Stimulated activated effector memory CD8-positive, alpha-beta T cell treated with anti-CD3 and anti-CD28 coated beads, Interleukin-12 subunit alpha, Interleukin-12 subunit beta, amount 100 ng/mL, for 72 hours (primary cell): ENCODE measurements around the gene BTF3.
"Not testable (repeated sequence)": the region's sequence is repeated elsewhere in the genome, so short reads cannot be mapped to it uniquely, and the experiment has no call there.

Experiments
- ATAC-seq: fragments of 150-1000 bp; cut with Tn5 transposase; 2 replicates; pipeline ENCODE4 v1.10.0; 2021
- DNase-seq, 2 donors: peaks; one replicate each; pipeline ENCODE4 v3.0.0; 2021 to 2022; ENCODE audit warnings: low spot score in 2 of 2
- H3K27ac Mint-ChIP-seq: one replicate; pipeline ENCODE4 v1.8.0; 2022; ENCODE audit warnings: mild to moderate bottlenecking, mixed read lengths
- H3K36me3 Mint-ChIP-seq: one replicate; pipeline ENCODE4 v1.8.0; 2022; ENCODE audit warnings: mild to moderate bottlenecking, mixed read lengths
- H3K4me1 Mint-ChIP-seq: one replicate; pipeline ENCODE4 v1.8.0; 2022; ENCODE audit warnings: mixed read lengths
- H3K4me3 Mint-ChIP-seq: one replicate; pipeline ENCODE4 v1.8.0; 2022; ENCODE audit warnings: mild to moderate bottlenecking, mixed read lengths
- H3K9me3 Mint-ChIP-seq: one replicate; pipeline ENCODE4 v1.8.0; 2022; ENCODE audit warnings: mixed read lengths

The BTF3 gene

GRCh38 chr5:73498057-73498992 is at the start of gene BTF3:
Gene BTF3 (plus strand): TSS chr5:73498442. CDS start chr5:73498668, 226 bp downstream.
- Mint-ChIP-seq H3K4me3 (peak within 1 kb of the TSS; percentile 97), H3K4me1 (peaks cover 32% of the 10 kb centered on the region), H3K36me3 (peaks cover 58% of the 10 kb centered on the region), H3K27ac (peak within 1 kb of the TSS; percentile 100), H3K9me3 (no peaks in the 10 kb centered on the region)
- ATAC-seq (peak; percentile 98), DNase-seq (peak; percentile 76 to 95)

- peak within 1 kb of the TSS; percentile 17 for H3K27ac Mint-ChIP-seq
- DNase-seq (peak; percentile 43 to 81), ATAC-seq (peak; percentile 86)
- peaks cover 19% of the 10 kb centered on the region for H3K36me3 Mint-ChIP-seq
- H3K9me3 Mint-ChIP-seq, result no peaks in the 10 kb centered on the region
- H3K4me1 Mint-ChIP-seq, result peaks cover 15% of the 10 kb centered on the region
- H3K4me3 Mint-ChIP-seq, result peak within 1 kb of the TSS; percentile 75
Measured at GRCh38 chr5:73448463-73449136, 49.6 kb upstream of the BTF3 start, which contains the start of gene FOXD1. Gene FOXD1 (minus strand): TSS chr5:73448777. CDS start chr5:73448362, 415 bp downstream.

GRCh38 chr5:73450137-73450536 is 48.1 kb upstream of the BTF3 start:
- no peak overlapping the region for H3K27ac Mint-ChIP-seq
- no peaks in the 10 kb centered on the region for H3K9me3 Mint-ChIP-seq
- H3K4me3 Mint-ChIP-seq, result no peak overlapping the region
- H3K4me1 Mint-ChIP-seq, result peaks cover 8% of the 10 kb centered on the region
- ATAC-seq (no peak), DNase-seq (peak in 1 of 2 donors; percentile 40)
- H3K36me3 Mint-ChIP-seq, result peaks cover 12% of the 10 kb centered on the region

- H3K27ac Mint-ChIP-seq, result no peak overlapping the region
- peaks cover 8% of the 10 kb centered on the region for H3K4me1 Mint-ChIP-seq
- H3K36me3 Mint-ChIP-seq, result peaks cover 12% of the 10 kb centered on the region
- no peak overlapping the region for H3K4me3 Mint-ChIP-seq
- no peak for ATAC-seq
- H3K9me3 Mint-ChIP-seq, result no peaks in the 10 kb centered on the region
- DNase-seq, result no peak
Measured at GRCh38 chr5:73450672-73451223, 47.5 kb upstream of the BTF3 start.

- Mint-ChIP-seq H3K36me3 (peaks cover 10% of the 10 kb centered on the region), H3K4me3 (no peak overlapping the region), H3K9me3 (no peaks in the 10 kb centered on the region), H3K27ac (no peak overlapping the region), H3K4me1 (peaks cover 8% of the 10 kb centered on the region)
- DNase-seq (peak; percentile 76 to 84), ATAC-seq (peak; percentile 55)
Measured at GRCh38 chr5:73451224-73452130, 46.8 kb upstream of the BTF3 start.

GRCh38 chr5:73452215-73452614 is 46.0 kb upstream of the BTF3 start:
- H3K4me1 Mint-ChIP-seq, result peaks cover 8% of the 10 kb centered on the region
- H3K9me3 Mint-ChIP-seq, result no peaks in the 10 kb centered on the region
- no peak for DNase-seq
- H3K36me3 Mint-ChIP-seq, result peaks cover 7% of the 10 kb centered on the region
- no peak overlapping the region for H3K27ac Mint-ChIP-seq
- ATAC-seq, result no peak
- no peak overlapping the region for H3K4me3 Mint-ChIP-seq

- Mint-ChIP-seq H3K4me3 (no peak overlapping the region), H3K36me3 (no peaks in the 10 kb centered on the region), H3K27ac (no peak overlapping the region), H3K9me3 (no peaks in the 10 kb centered on the region), H3K4me1 (no peaks in the 10 kb centered on the region)
- peak in 1 of 2 donors; percentile 54 for DNase-seq
- ATAC-seq, result peak; percentile 75
Measured at GRCh38 chr5:73454379-73455036, 43.7 kb upstream of the BTF3 start.

- not testable (repeated sequence) for H3K9me3 Mint-ChIP-seq, H3K27ac Mint-ChIP-seq, H3K4me3 Mint-ChIP-seq, H3K36me3 Mint-ChIP-seq, ATAC-seq, H3K4me1 Mint-ChIP-seq
- peak in 1 of 2 donors; percentile 7 for DNase-seq
Measured at GRCh38 chr5:73456462-73456861, 41.8 kb upstream of the BTF3 start.

GRCh38 chr5:73459366-73459765 is 38.9 kb upstream of the BTF3 start:
- Mint-ChIP-seq H3K36me3 (no peaks in the 10 kb centered on the region), H3K27ac (no peak overlapping the region), H3K9me3 (no peaks in the 10 kb centered on the region), H3K4me3 (no peak overlapping the region), H3K4me1 (no peaks in the 10 kb centered on the region)
- DNase-seq, result no peak
- ATAC-seq, result no peak

- H3K9me3 Mint-ChIP-seq, result no peaks in the 10 kb centered on the region
- H3K27ac Mint-ChIP-seq, result no peak overlapping the region
- H3K36me3 Mint-ChIP-seq, result no peaks in the 10 kb centered on the region
- DNase-seq, result no peak
- no peak overlapping the region for H3K4me3 Mint-ChIP-seq
- no peaks in the 10 kb centered on the region for H3K4me1 Mint-ChIP-seq
- no peak for ATAC-seq
Measured at GRCh38 chr5:73460133-73460532, 38.1 kb upstream of the BTF3 start.

- ATAC-seq (no peak), DNase-seq (no peak)
- Mint-ChIP-seq H3K36me3 (no peaks in the 10 kb centered on the region), H3K27ac (no peak overlapping the region), H3K4me1 (no peaks in the 10 kb centered on the region), H3K9me3 (no peaks in the 10 kb centered on the region), H3K4me3 (no peak overlapping the region)
Measured at GRCh38 chr5:73464016-73464745, 34.1 kb upstream of the BTF3 start.

- not testable (repeated sequence) for H3K9me3 Mint-ChIP-seq, H3K36me3 Mint-ChIP-seq, ATAC-seq, DNase-seq, H3K4me3 Mint-ChIP-seq, H3K4me1 Mint-ChIP-seq, H3K27ac Mint-ChIP-seq
Measured at GRCh38 chr5:73468638-73469037, 29.6 kb upstream of the BTF3 start.

GRCh38 chr5:73469878-73470277 is 28.4 kb upstream of the BTF3 start:
- Mint-ChIP-seq H3K4me3 (no peak overlapping the region), H3K4me1 (no peaks in the 10 kb centered on the region), H3K36me3 (no peaks in the 10 kb centered on the region), H3K27ac (no peak overlapping the region), H3K9me3 (no peaks in the 10 kb centered on the region)
- no peak for DNase-seq
- no peak for ATAC-seq

GRCh38 chr5:73471654-73472053 is 26.6 kb upstream of the BTF3 start:
- no peak for DNase-seq
- Mint-ChIP-seq H3K9me3 (no peaks in the 10 kb centered on the region), H3K4me3 (no peak overlapping the region), H3K4me1 (no peaks in the 10 kb centered on the region), H3K27ac (no peak overlapping the region), H3K36me3 (no peaks in the 10 kb centered on the region)
- ATAC-seq, result no peak
